OCI-LY7 (cell line): ENCODE data around the gene MYLK4.

ENCODE experiments used
- EZH2phosphoT487 ChIP-seq: fragments of 200-600 bp; sonication (generic); IDR thresholded peaks from 2 replicates; pipeline ENCODE4 v1.6.1; 2018; ENCODE audit warnings: low read depth, borderline replicate concordance, mild to moderate bottlenecking, mixed run types, antibody characterized with exemption, low read length, moderate library complexity, mixed read lengths
- TF ChIP-seq, protein P1 (sequence below): fragments of 200-600 bp; sonication (generic); conservative IDR thresholded peaks from 2 replicates; pipeline ENCODE4 v1.5.1; 2014; ENCODE audit warnings: mild to moderate bottlenecking, antibody characterized with exemption, low read length, moderate library complexity, mixed read lengths

DNA sequence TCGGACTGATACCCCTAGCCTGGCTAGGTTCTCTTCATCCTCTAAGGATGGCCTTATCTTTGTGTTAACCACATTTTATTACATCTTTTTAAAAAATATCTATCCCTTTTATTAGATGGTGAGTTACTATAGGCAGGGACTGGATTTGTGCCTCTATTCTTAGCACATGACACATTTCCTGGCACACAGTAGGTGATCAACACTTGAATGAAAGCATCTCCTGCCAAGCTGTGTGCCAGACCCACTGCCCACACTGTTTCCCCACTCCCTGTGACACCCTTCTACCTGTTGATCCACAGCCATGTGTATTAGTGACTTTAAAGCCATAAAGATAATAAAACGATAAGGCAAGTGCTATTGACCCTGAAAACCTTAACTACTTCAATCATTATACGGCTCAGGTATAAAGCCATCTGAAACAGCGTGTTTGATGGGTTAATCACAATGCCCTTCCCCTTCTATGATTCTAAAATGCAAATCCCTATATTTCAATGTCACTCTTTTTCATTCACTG is 73.6 kb downstream of the MYLK4 start:
- TF ChIP-seq, protein P1, sequence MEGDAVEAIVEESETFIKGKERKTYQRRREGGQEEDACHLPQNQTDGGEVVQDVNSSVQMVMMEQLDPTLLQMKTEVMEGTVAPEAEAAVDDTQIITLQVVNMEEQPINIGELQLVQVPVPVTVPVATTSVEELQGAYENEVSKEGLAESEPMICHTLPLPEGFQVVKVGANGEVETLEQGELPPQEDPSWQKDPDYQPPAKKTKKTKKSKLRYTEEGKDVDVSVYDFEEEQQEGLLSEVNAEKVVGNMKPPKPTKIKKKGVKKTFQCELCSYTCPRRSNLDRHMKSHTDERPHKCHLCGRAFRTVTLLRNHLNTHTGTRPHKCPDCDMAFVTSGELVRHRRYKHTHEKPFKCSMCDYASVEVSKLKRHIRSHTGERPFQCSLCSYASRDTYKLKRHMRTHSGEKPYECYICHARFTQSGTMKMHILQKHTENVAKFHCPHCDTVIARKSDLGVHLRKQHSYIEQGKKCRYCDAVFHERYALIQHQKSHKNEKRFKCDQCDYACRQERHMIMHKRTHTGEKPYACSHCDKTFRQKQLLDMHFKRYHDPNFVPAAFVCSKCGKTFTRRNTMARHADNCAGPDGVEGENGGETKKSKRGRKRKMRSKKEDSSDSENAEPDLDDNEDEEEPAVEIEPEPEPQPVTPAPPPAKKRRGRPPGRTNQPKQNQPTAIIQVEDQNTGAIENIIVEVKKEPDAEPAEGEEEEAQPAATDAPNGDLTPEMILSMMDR = no peak
- TF ChIP-seq EZH2phosphoT487 = no peak
